ENCODE results near the gene FAM149A.
A peak's percentile ranks its signal among the peaks of the same experiment; 100 is the strongest.

The FAM149A gene

GRCh38 chr4:186069729-186070128 is 34.8 kb upstream of the FAM149A start:
- Histone ChIP-seq H3K4me3 (ENCODE audit: control insufficient read depth in 1 of 7, extremely low read depth in 1 of 7, insufficient read depth in 4 of 7, low read depth in 2 of 7, low read length in 6 of 7) (peak overlapping the region in 5 of 7 experiments; percentile 77 to 98 (median 85)), H3K27me3 (replicated peaks in 2 of 5; ENCODE audit: control insufficient read depth in 4 of 5, insufficient read depth in 5 of 5, low read length in 4 of 5) (no peaks in the 10 kb centered on the region), H3K9me3 (ENCODE audit: control extremely low read depth in 1 of 5, control insufficient read depth in 4 of 5, insufficient read depth in 2 of 5, low read depth in 1 of 5, low read length in 4 of 5) (no peaks in the 10 kb centered on the region), H3K36me3 (ENCODE audit: control insufficient read depth in 4 of 4, insufficient read depth in 4 of 4, low read length in 3 of 4) (no peaks in the 10 kb centered on the region), H3K27ac (ENCODE audit: insufficient read depth in 1 of 2, low read depth in 1 of 2, low read length in 2 of 2, poor library complexity in 1 of 2, severe bottlenecking in 2 of 2) (no peak overlapping the region), H3K4me1 (ENCODE audit: control extremely low read depth in 1 of 4, control insufficient read depth in 4 of 4, insufficient read depth in 4 of 4, low read length in 3 of 4) (peaks cover 8 to 14% (median 10%) of the 10 kb centered on the region in 4 experiments)
- ChIA-PET CTCF (interaction anchor here (1.6 to 2.9 kb wide), 3 partner anchors 16 to 68 kb away, joined by 3 to 9 read pairs (median 8); no protein-coding TSS in a partner anchor), POLR2A (no interaction called here)
- no peak for DNase-seq
- WGBS (ENCODE audit: insufficient coverage): 91% methylated on average over 4 of the region's 4 CpGs

- Histone ChIP-seq H3K4me3 (ENCODE audit: control insufficient read depth in 1 of 7, extremely low read depth in 1 of 7, insufficient read depth in 4 of 7, low read depth in 2 of 7, low read length in 6 of 7) (no peak overlapping the region), H3K27ac (ENCODE audit: insufficient read depth in 1 of 2, low read depth in 1 of 2, low read length in 2 of 2, poor library complexity in 1 of 2, severe bottlenecking in 2 of 2) (no peak overlapping the region), H3K9me3 (ENCODE audit: control extremely low read depth in 1 of 5, control insufficient read depth in 4 of 5, insufficient read depth in 2 of 5, low read depth in 1 of 5, low read length in 4 of 5) (no peaks in the 10 kb centered on the region), H3K36me3 (ENCODE audit: control insufficient read depth in 4 of 4, insufficient read depth in 4 of 4, low read length in 3 of 4) (no peaks in the 10 kb centered on the region), H3K4me1 (ENCODE audit: control extremely low read depth in 1 of 4, control insufficient read depth in 4 of 4, insufficient read depth in 4 of 4, low read length in 3 of 4) (peaks cover 8 to 14% (median 10%) of the 10 kb centered on the region in 4 experiments), H3K27me3 (replicated peaks in 2 of 5; ENCODE audit: control insufficient read depth in 4 of 5, insufficient read depth in 5 of 5, low read length in 4 of 5) (peaks cover 0 to 1% (median 0%) of the 10 kb centered on the region in 5 experiments)
- WGBS (ENCODE audit: insufficient coverage): 100% methylated on average over 7 of the region's 10 CpGs
- DNase-seq: no peak
- ChIA-PET POLR2A (no interaction called here), CTCF (interaction anchor here (1.3 to 2.9 kb wide), 2 partner anchors 16 to 65 kb away, joined by 4 to 9 read pairs; no protein-coding TSS in a partner anchor)
These were observed 32.0 kb upstream of the FAM149A start for GRCh38 chr4:186072516-186072915.

- peaks cover 2 to 7% (median 3%) of the 10 kb centered on the region in 4 experiments for H3K4me1 ChIP-seq (ENCODE audit: control extremely low read depth in 1 of 4, control insufficient read depth in 4 of 4, insufficient read depth in 4 of 4, low read length in 3 of 4)
- WGBS (ENCODE audit: insufficient coverage): 80% methylated on average over 5 of the region's 7 CpGs
- H3K36me3 ChIP-seq (ENCODE audit: control insufficient read depth in 4 of 4, insufficient read depth in 4 of 4, low read length in 3 of 4): peaks cover 0 to 4% (median 0%) of the 10 kb centered on the region in 4 experiments
- no peak overlapping the region for H3K4me3 ChIP-seq (ENCODE audit: control insufficient read depth in 1 of 7, extremely low read depth in 1 of 7, insufficient read depth in 4 of 7, low read depth in 2 of 7, low read length in 6 of 7)
- ChIA-PET POLR2A (no interaction called here), CTCF (interaction anchor here (1.5 kb wide), 1 partner anchor 62 kb away, joined by 4 read pairs; no protein-coding TSS in a partner anchor)
- no peaks in the 10 kb centered on the region for H3K9me3 ChIP-seq (ENCODE audit: control extremely low read depth in 1 of 5, control insufficient read depth in 4 of 5, insufficient read depth in 2 of 5, low read depth in 1 of 5, low read length in 4 of 5)
- no peak overlapping the region for H3K27ac ChIP-seq (ENCODE audit: insufficient read depth in 1 of 2, low read depth in 1 of 2, low read length in 2 of 2, poor library complexity in 1 of 2, severe bottlenecking in 2 of 2)
- peaks cover 0 to 1% (median 0%) of the 10 kb centered on the region in 5 experiments for H3K27me3 ChIP-seq (replicated peaks in 2 of 5; ENCODE audit: control insufficient read depth in 4 of 5, insufficient read depth in 5 of 5, low read length in 4 of 5)
- peak in 2 of 3 donors; percentile 37 to 55 for DNase-seq
These were observed 30.3 kb upstream of the FAM149A start for GRCh38 chr4:186074189-186074588.

- ChIA-PET POLR2A (no interaction called here), CTCF (interaction anchor here (1.4 to 2.2 kb wide), 2 partner anchors 11 to 12 kb away, joined by 5 read pairs; no protein-coding TSS in a partner anchor)
- Histone ChIP-seq H3K9me3 (ENCODE audit: control extremely low read depth in 1 of 5, control insufficient read depth in 4 of 5, insufficient read depth in 2 of 5, low read depth in 1 of 5, low read length in 4 of 5) (no peaks in the 10 kb centered on the region), H3K36me3 (ENCODE audit: control insufficient read depth in 4 of 4, insufficient read depth in 4 of 4, low read length in 3 of 4) (peaks cover 0 to 13% (median 6%) of the 10 kb centered on the region in 4 experiments), H3K4me3 (ENCODE audit: control insufficient read depth in 1 of 7, extremely low read depth in 1 of 7, insufficient read depth in 4 of 7, low read depth in 2 of 7, low read length in 6 of 7) (no peak overlapping the region), H3K27ac (ENCODE audit: insufficient read depth in 1 of 2, low read depth in 1 of 2, low read length in 2 of 2, poor library complexity in 1 of 2, severe bottlenecking in 2 of 2) (no peak overlapping the region), H3K27me3 (replicated peaks in 2 of 5; ENCODE audit: control insufficient read depth in 4 of 5, insufficient read depth in 5 of 5, low read length in 4 of 5) (peaks cover 0 to 3% (median 0%) of the 10 kb centered on the region in 5 experiments), H3K4me1 (ENCODE audit: control extremely low read depth in 1 of 4, control insufficient read depth in 4 of 4, insufficient read depth in 4 of 4, low read length in 3 of 4) (no peaks in the 10 kb centered on the region)
- WGBS (ENCODE audit: insufficient coverage): 89% methylated on average over 10 of the region's 11 CpGs
- DNase-seq: no peak
These were observed 25.4 kb upstream of the FAM149A start for GRCh38 chr4:186078981-186079638.

GRCh38 chr4:186079694-186080093 is 24.8 kb upstream of the FAM149A start:
- ChIA-PET POLR2A (no interaction called here), CTCF (interaction anchor here (1.4 to 2.2 kb wide), 2 partner anchors 11 to 12 kb away, joined by 5 read pairs; no protein-coding TSS in a partner anchor)
- Histone ChIP-seq H3K4me1 (ENCODE audit: control extremely low read depth in 1 of 4, control insufficient read depth in 4 of 4, insufficient read depth in 4 of 4, low read length in 3 of 4) (no peaks in the 10 kb centered on the region), H3K27ac (ENCODE audit: insufficient read depth in 1 of 2, low read depth in 1 of 2, low read length in 2 of 2, poor library complexity in 1 of 2, severe bottlenecking in 2 of 2) (no peak overlapping the region), H3K36me3 (ENCODE audit: control insufficient read depth in 4 of 4, insufficient read depth in 4 of 4, low read length in 3 of 4) (peaks cover 0 to 13% (median 6%) of the 10 kb centered on the region in 4 experiments), H3K4me3 (ENCODE audit: control insufficient read depth in 1 of 7, extremely low read depth in 1 of 7, insufficient read depth in 4 of 7, low read depth in 2 of 7, low read length in 6 of 7) (no peak overlapping the region), H3K9me3 (ENCODE audit: control extremely low read depth in 1 of 5, control insufficient read depth in 4 of 5, insufficient read depth in 2 of 5, low read depth in 1 of 5, low read length in 4 of 5) (no peaks in the 10 kb centered on the region), H3K27me3 (replicated peaks in 2 of 5; ENCODE audit: control insufficient read depth in 4 of 5, insufficient read depth in 5 of 5, low read length in 4 of 5) (peaks cover 0 to 3% (median 0%) of the 10 kb centered on the region in 5 experiments)
- WGBS (ENCODE audit: insufficient coverage): 95% methylated on average over 9 of the region's 9 CpGs
- DNase-seq: no peak

- 96% methylated on average over 12 of the region's 15 CpGs for WGBS (ENCODE audit: insufficient coverage)
- CTCF ChIA-PET: interaction anchor here (2.2 kb wide), 1 partner anchor 13 kb away, joined by 5 read pairs; no protein-coding TSS in a partner anchor
These were observed 23.2 kb upstream of the FAM149A start for GRCh38 chr4:186081202-186081807.

GRCh38 chr4:186082221-186082620 is 22.3 kb upstream of the FAM149A start:
- peaks cover 0 to 1% (median 0%) of the 10 kb centered on the region in 5 experiments for H3K27me3 ChIP-seq (replicated peaks in 2 of 5; ENCODE audit: control insufficient read depth in 4 of 5, insufficient read depth in 5 of 5, low read length in 4 of 5)
- no peak overlapping the region for H3K27ac ChIP-seq (ENCODE audit: insufficient read depth in 1 of 2, low read depth in 1 of 2, low read length in 2 of 2, poor library complexity in 1 of 2, severe bottlenecking in 2 of 2)
- 100% methylated on average over 1 of the region's 4 CpGs for WGBS (ENCODE audit: insufficient coverage)
- POLR2A ChIA-PET: no interaction called here
- no peaks in the 10 kb centered on the region for H3K9me3 ChIP-seq (ENCODE audit: control extremely low read depth in 1 of 5, control insufficient read depth in 4 of 5, insufficient read depth in 2 of 5, low read depth in 1 of 5, low read length in 4 of 5)
- H3K36me3 ChIP-seq (ENCODE audit: control insufficient read depth in 4 of 4, insufficient read depth in 4 of 4, low read length in 3 of 4): peaks cover 0 to 14% (median 6%) of the 10 kb centered on the region in 4 experiments
- DNase-seq: no peak
- H3K4me1 ChIP-seq (ENCODE audit: control extremely low read depth in 1 of 4, control insufficient read depth in 4 of 4, insufficient read depth in 4 of 4, low read length in 3 of 4): no peaks in the 10 kb centered on the region
- CTCF ChIA-PET: no interaction called here
- no peak overlapping the region for H3K4me3 ChIP-seq (ENCODE audit: control insufficient read depth in 1 of 7, extremely low read depth in 1 of 7, insufficient read depth in 4 of 7, low read depth in 2 of 7, low read length in 6 of 7)

More at GRCh38 chr4:186081202-186081807, 23.2 kb upstream of the FAM149A start:
- Histone ChIP-seq H3K4me3 (ENCODE audit: control insufficient read depth in 1 of 7, extremely low read depth in 1 of 7, insufficient read depth in 4 of 7, low read depth in 2 of 7, low read length in 6 of 7) (no peak overlapping the region), H3K9me3 (ENCODE audit: control extremely low read depth in 1 of 5, control insufficient read depth in 4 of 5, insufficient read depth in 2 of 5, low read depth in 1 of 5, low read length in 4 of 5) (no peaks in the 10 kb centered on the region), H3K4me1 (ENCODE audit: control extremely low read depth in 1 of 4, control insufficient read depth in 4 of 4, insufficient read depth in 4 of 4, low read length in 3 of 4) (no peaks in the 10 kb centered on the region), H3K36me3 (ENCODE audit: control insufficient read depth in 4 of 4, insufficient read depth in 4 of 4, low read length in 3 of 4) (peaks cover 0 to 13% (median 6%) of the 10 kb centered on the region in 4 experiments), H3K27ac (ENCODE audit: insufficient read depth in 1 of 2, low read depth in 1 of 2, low read length in 2 of 2, poor library complexity in 1 of 2, severe bottlenecking in 2 of 2) (no peak overlapping the region), H3K27me3 (replicated peaks in 2 of 5; ENCODE audit: control insufficient read depth in 4 of 5, insufficient read depth in 5 of 5, low read length in 4 of 5) (peaks cover 0 to 3% (median 0%) of the 10 kb centered on the region in 5 experiments)
- DNase-seq: no peak
- POLR2A ChIA-PET: no interaction called here
